Kidney epithelial cell (primary cell): ENCODE results near the gene NDUFB10. TPM values are rescaled to one million over a fixed set of nuclear protein-coding genes. Genes with fewer than 3 reads are reported as not detected.
"Not testable (repeated sequence)": the region's sequence is repeated elsewhere in the genome, so short reads cannot be mapped to it uniquely, and the experiment has no call there.

Source experiments
- DNase-seq: peaks from one replicate; pipeline ENCODE4 v3.0.0-alpha.2; 2010; ENCODE audit warnings: low read depth
- H3K27me3 ChIP-seq: 2 replicates; pipeline ENCODE4 v1.6.0; 2011; ENCODE audit warnings: low read length; ENCODE audit not compliant: control insufficient read depth, insufficient read depth
- H3K36me3 ChIP-seq: 2 replicates; pipeline ENCODE4 v1.5.1; 2011; ENCODE audit warnings: low read length; ENCODE audit not compliant: control insufficient read depth, insufficient read depth
- H3K4me3 ChIP-seq: 2 replicates; pipeline ENCODE4 v1.5.1; 2011; ENCODE audit warnings: low read depth, mild to moderate bottlenecking, control low read depth, low read length
- CTCF ChIP-seq: IDR thresholded peaks from 2 replicates; pipeline ENCODE4 v1.5.1; 2011; ENCODE audit warnings: mild to moderate bottlenecking, moderate library complexity, low read length, control low read depth, inconsistent platforms; ENCODE audit not compliant: insufficient read depth, poor library complexity, severe bottlenecking
- total RNA-seq: library from RNA; depleted of rRNA; stranded (reverse); fragments of >200 nt; gene quantifications from 2 replicates; pipeline ENCODE4 v1.2.3, GENCODE V29; 2015

NDUFB10 gene
- total RNA-seq, 1 donor from 2014 or later = 280 TPM

GRCh38 chr16:1917665-1918350 lies 41.5 kb upstream of the NDUFB10 start:
- DNase-seq = no peak
- H3K4me3 ChIP-seq = no peak overlapping the region
- H3K36me3 ChIP-seq = no peaks in the 10 kb centered on the region
- peaks cover 83% of the 10 kb centered on the region for H3K27me3 ChIP-seq
- no peak for TF ChIP-seq CTCF

- Histone ChIP-seq H3K27me3 (peaks cover 84% of the 10 kb centered on the region), H3K36me3 (no peaks in the 10 kb centered on the region), H3K4me3 (no peak within 1 kb of the TSS)
- no peak for TF ChIP-seq CTCF
- DNase-seq = no peak
Observed at GRCh38 chr16:1918351-1919326, 40.7 kb upstream of the NDUFB10 start, which contains the start of gene HS3ST6. TSS of gene HS3ST6 (minus strand) at chr16:1918415. CDS start at chr16:1918323, 92 bp downstream.

GRCh38 chr16:1919327-1919998 lies 39.9 kb upstream of the NDUFB10 start:
- no peak for DNase-seq
- peaks cover 76% of the 10 kb centered on the region for H3K27me3 ChIP-seq
- no peak for TF ChIP-seq CTCF
- H3K4me3 ChIP-seq = no peak overlapping the region
- H3K36me3 ChIP-seq = no peaks in the 10 kb centered on the region

GRCh38 chr16:1920122-1920521 lies 39.2 kb upstream of the NDUFB10 start:
- peaks cover 70% of the 10 kb centered on the region for H3K27me3 ChIP-seq
- not testable (repeated sequence) for H3K4me3 ChIP-seq

GRCh38 chr16:1920727-1921171 lies 38.6 kb upstream of the NDUFB10 start:
- no peak overlapping the region for H3K4me3 ChIP-seq
- no peak for DNase-seq
- no peaks in the 10 kb centered on the region for H3K36me3 ChIP-seq
- no peak for TF ChIP-seq CTCF
- peaks cover 66% of the 10 kb centered on the region for H3K27me3 ChIP-seq

More at GRCh38 chr16:1920122-1920521, 39.2 kb upstream of the NDUFB10 start:
- not testable (repeated sequence) for H3K36me3 ChIP-seq, DNase-seq

GRCh38 chr16:1922357-1922756 lies 37.0 kb upstream of the NDUFB10 start:
- TF ChIP-seq CTCF = no peak
- Histone ChIP-seq H3K36me3 (no peaks in the 10 kb centered on the region), H3K27me3 (peaks cover 50% of the 10 kb centered on the region), H3K4me3 (no peak overlapping the region)
- no peak for DNase-seq
